Loucy (cell line): ENCODE results near the gene CFAP73.
A peak's percentile ranks its signal among the peaks of the same experiment; 100 is the strongest.

Source experiments
- H2AFZ ChIP-seq: fragments of 200-600 bp; sonication (generic); 2 replicates; pipeline ENCODE4 v1.6.0; 2016; ENCODE audit warnings: antibody characterized with exemption, mild to moderate bottlenecking, low read length, moderate library complexity
- H3F3A ChIP-seq: fragments of 200-600 bp; 2 replicates; pipeline ENCODE4 v1.6.0; 2016; ENCODE audit warnings: antibody characterized with exemption, low read depth, mild to moderate bottlenecking
- H3K27me3 ChIP-seq: fragments of 200-600 bp; sonication (generic); 2 replicates; pipeline ENCODE4 v1.6.1; 2014; ENCODE audit warnings: low read length, mild to moderate bottlenecking; ENCODE audit not compliant: insufficient read depth, poor library complexity, severe bottlenecking
- H3K36me3 ChIP-seq: fragments of 200-600 bp; sonication (generic); 2 replicates; pipeline ENCODE4 v1.6.1; 2016; ENCODE audit warnings: low read length; ENCODE audit not compliant: insufficient read depth
- H3K4me1 ChIP-seq: fragments of 200-600 bp; sonication (generic); 2 replicates; pipeline ENCODE4 v1.5.1; 2014; ENCODE audit warnings: low read length, mild to moderate bottlenecking; ENCODE audit not compliant: insufficient read depth, poor library complexity, severe bottlenecking
- H3K4me2 ChIP-seq: fragments of 200-600 bp; sonication (generic); 2 replicates; pipeline ENCODE4 v1.6.0; 2014; ENCODE audit warnings: antibody characterized with exemption, low read length, low read depth, mild to moderate bottlenecking; ENCODE audit not compliant: poor library complexity, severe bottlenecking
- H3K4me3 ChIP-seq: fragments of 200-600 bp; sonication (generic); 2 replicates; pipeline ENCODE4 v1.5.1; 2014; ENCODE audit warnings: low read length, mild to moderate bottlenecking, mixed read lengths; ENCODE audit not compliant: poor library complexity, severe bottlenecking
- H3K79me2 ChIP-seq: fragments of 200-600 bp; sonication (generic); 2 replicates; pipeline ENCODE4 v1.6.1; 2014; ENCODE audit warnings: low read length; ENCODE audit not compliant: insufficient read depth
- H3K9ac ChIP-seq: fragments of 200-600 bp; sonication (generic); 2 replicates; pipeline ENCODE4 v1.6.0; 2014; ENCODE audit warnings: mild to moderate bottlenecking, low read depth, low read length, moderate library complexity; ENCODE audit not compliant: poor library complexity, severe bottlenecking
- H3K9me2 ChIP-seq: fragments of 200-600 bp; sonication (generic); replicated peaks from 2 replicates; pipeline ENCODE4 v1.6.1; 2016; ENCODE audit warnings: low read depth, low read length, mixed read lengths
- H3K9me3 ChIP-seq: fragments of 200-600 bp; sonication (generic); 2 replicates; pipeline ENCODE4 v1.6.1; 2014; ENCODE audit warnings: mild to moderate bottlenecking, antibody characterized with exemption, low read length, low read depth; ENCODE audit not compliant: insufficient read depth
- H4K20me1 ChIP-seq: fragments of 200-600 bp; sonication (generic); 2 replicates; pipeline ENCODE4 v1.6.0; 2014; ENCODE audit warnings: antibody characterized with exemption, low read length, mild to moderate bottlenecking; ENCODE audit not compliant: insufficient read depth, poor library complexity, severe bottlenecking
- EZH2phosphoT487 ChIP-seq: fragments of 200-600 bp; IDR thresholded peaks from 2 replicates; pipeline ENCODE4 v1.6.1; 2018; ENCODE audit warnings: antibody characterized with exemption, mild to moderate bottlenecking, moderate library complexity, borderline replicate concordance
- TF ChIP-seq, protein P1 (sequence below): fragments of 200-600 bp; sonication (generic); conservative IDR thresholded peaks from 2 replicates; pipeline ENCODE4 v1.5.1; 2014; ENCODE audit warnings: mild to moderate bottlenecking, antibody characterized with exemption, low read length

CFAP73 gene

DNA sequence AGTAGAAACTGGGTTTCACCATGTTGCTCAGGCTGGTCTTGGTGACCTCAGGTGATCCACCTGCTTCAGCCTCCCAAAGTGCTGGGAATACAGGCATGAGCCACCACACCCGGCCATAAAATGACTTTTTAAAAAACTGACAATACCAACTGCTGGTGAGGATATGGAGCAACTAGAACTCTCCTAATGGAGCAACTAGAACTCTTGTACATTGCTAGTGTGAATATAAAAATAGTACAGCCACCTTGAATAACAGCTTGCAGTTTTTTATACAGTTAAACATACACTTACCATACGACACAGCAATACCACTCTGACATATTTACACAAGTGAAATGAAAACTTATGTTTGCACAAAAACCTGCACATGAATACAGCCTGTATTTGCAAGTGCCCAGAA is 2.5 kb upstream of the CFAP73 start:
- H3K9ac ChIP-seq = no peak overlapping the region
- TF ChIP-seq, protein P1, sequence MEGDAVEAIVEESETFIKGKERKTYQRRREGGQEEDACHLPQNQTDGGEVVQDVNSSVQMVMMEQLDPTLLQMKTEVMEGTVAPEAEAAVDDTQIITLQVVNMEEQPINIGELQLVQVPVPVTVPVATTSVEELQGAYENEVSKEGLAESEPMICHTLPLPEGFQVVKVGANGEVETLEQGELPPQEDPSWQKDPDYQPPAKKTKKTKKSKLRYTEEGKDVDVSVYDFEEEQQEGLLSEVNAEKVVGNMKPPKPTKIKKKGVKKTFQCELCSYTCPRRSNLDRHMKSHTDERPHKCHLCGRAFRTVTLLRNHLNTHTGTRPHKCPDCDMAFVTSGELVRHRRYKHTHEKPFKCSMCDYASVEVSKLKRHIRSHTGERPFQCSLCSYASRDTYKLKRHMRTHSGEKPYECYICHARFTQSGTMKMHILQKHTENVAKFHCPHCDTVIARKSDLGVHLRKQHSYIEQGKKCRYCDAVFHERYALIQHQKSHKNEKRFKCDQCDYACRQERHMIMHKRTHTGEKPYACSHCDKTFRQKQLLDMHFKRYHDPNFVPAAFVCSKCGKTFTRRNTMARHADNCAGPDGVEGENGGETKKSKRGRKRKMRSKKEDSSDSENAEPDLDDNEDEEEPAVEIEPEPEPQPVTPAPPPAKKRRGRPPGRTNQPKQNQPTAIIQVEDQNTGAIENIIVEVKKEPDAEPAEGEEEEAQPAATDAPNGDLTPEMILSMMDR = no peak
- TF ChIP-seq EZH2phosphoT487 = no peak
- no peaks in the 10 kb centered on the region for H3K4me1 ChIP-seq
- H3K9me3 ChIP-seq = no peaks in the 10 kb centered on the region
- H2AFZ ChIP-seq = no peak overlapping the region
- H3K36me3 ChIP-seq = no peaks in the 10 kb centered on the region
- no peaks in the 10 kb centered on the region for H3K79me2 ChIP-seq
- no peaks in the 10 kb centered on the region for H3K27me3 ChIP-seq
- no peaks in the 10 kb centered on the region for H3F3A ChIP-seq
- H3K4me2 ChIP-seq = no peak overlapping the region
- no peaks in the 10 kb centered on the region for H4K20me1 ChIP-seq
- H3K9me2 ChIP-seq = no peaks in the 10 kb centered on the region
- no peak overlapping the region for H3K4me3 ChIP-seq

DNA sequence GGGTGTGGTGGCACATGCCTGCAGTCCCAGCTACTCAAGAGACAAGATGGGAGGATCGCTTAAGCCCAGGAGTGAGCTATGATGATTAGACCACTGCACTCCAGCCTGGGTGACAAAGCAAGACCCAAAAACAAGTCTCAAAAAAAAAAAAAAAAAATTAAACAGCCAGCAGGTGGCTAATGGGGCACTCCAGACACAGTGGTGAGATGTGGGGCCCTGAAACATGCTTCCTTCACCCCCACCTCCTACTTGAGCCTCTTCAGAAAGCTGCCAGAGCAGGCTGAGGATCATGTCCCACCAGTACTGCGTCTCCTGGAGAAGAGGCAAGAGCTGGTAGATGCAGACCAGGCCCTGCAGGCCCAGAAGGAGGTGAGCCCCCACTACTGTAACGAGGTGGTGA is 2.1 kb downstream of the CFAP73 start:
- no peak for TF ChIP-seq EZH2phosphoT487
- TF ChIP-seq, protein P1 = 0 out of 2 replicates have a peak, but pooled peaks have one; percentile 17
- H3K4me3 ChIP-seq = no peak overlapping the region
- H3K9me3 ChIP-seq = no peaks in the 10 kb centered on the region
- no peaks in the 10 kb centered on the region for H3F3A ChIP-seq
- no peaks in the 10 kb centered on the region for H3K27me3 ChIP-seq
- no peak overlapping the region for H2AFZ ChIP-seq
- no peaks in the 10 kb centered on the region for H3K9me2 ChIP-seq
- no peak overlapping the region for H3K4me2 ChIP-seq
- no peaks in the 10 kb centered on the region for H3K4me1 ChIP-seq
- no peak overlapping the region for H3K9ac ChIP-seq
- no peaks in the 10 kb centered on the region for H3K79me2 ChIP-seq
- H4K20me1 ChIP-seq = no peaks in the 10 kb centered on the region
- no peaks in the 10 kb centered on the region for H3K36me3 ChIP-seq

DNA sequence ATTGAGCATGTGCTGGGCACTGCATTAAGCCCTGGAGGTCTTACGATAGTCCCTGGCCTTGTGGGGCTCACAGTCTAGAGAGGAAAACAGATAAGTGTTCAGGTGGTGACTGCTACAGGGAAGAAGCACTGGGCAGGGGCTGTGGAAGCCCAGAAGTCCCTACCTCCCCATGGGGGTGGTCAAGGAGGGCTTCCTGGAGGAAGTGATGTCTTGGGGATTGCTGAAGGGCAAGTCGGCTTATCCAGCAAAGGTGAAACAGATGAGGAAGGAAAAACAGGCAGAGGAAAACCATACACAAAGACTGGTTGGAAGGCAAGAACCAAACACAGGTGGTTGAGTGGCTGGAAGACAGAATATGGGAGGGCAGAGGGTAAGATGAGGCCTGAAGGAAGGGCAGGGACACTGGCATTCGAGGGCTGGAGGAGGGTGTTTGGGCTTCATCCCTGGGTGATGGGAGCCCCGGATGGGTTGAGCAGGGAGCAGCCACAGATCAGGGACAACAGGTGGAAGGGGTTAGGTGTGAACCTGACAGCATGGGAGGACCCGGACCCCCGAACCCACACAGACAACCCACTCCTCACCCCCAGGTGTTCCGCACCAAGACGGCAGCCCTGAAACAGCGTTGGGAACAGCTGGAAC is 2.8 kb downstream of the CFAP73 start:
- Histone ChIP-seq H3K9ac (peak overlapping the region; percentile 36), H3K4me3 (peak overlapping the region; percentile 69), H3K9me2 (no peaks in the 10 kb centered on the region), H3K4me1 (no peaks in the 10 kb centered on the region), H3K4me2 (peak overlapping the region; percentile 73), H3F3A (no peaks in the 10 kb centered on the region), H3K79me2 (no peaks in the 10 kb centered on the region), H3K27me3 (no peaks in the 10 kb centered on the region), H3K9me3 (no peaks in the 10 kb centered on the region), H4K20me1 (no peaks in the 10 kb centered on the region), H2AFZ (peak overlapping the region; percentile 71), H3K36me3 (no peaks in the 10 kb centered on the region)
- TF ChIP-seq, protein P1 = no peak
- no peak for TF ChIP-seq EZH2phosphoT487
